Trophoblast cell (in vitro differentiated cells and primary cell): ENCODE data around the gene TNFSF13.

ENCODE experiments used
- DNase-seq, 2 donors: peaks; one replicate each; pipeline ENCODE4 v3.0.0-alpha.2; 2016
- H2AFZ ChIP-seq: 2 replicates; pipeline ENCODE4 v1.6.1; 2013; ENCODE audit warnings: low read length, moderate library complexity, mild to moderate bottlenecking; ENCODE audit not compliant: insufficient read depth, poor library complexity
- H2AK5ac ChIP-seq: 2 replicates; pipeline ENCODE4 v1.6.1; 2013; ENCODE audit warnings: mild to moderate bottlenecking, low read length
- H2BK120ac ChIP-seq: 2 replicates; pipeline ENCODE4 v1.6.1; 2013; ENCODE audit warnings: low read length, mild to moderate bottlenecking, moderate library complexity; ENCODE audit not compliant: insufficient read depth, poor library complexity
- H2BK12ac ChIP-seq: 2 replicates; pipeline ENCODE4 v1.6.1; 2013; ENCODE audit warnings: mild to moderate bottlenecking, low read length, moderate library complexity
- H2BK5ac ChIP-seq: 2 replicates; pipeline ENCODE4 v1.6.1; 2013; ENCODE audit warnings: low read length, low read depth, moderate library complexity, mild to moderate bottlenecking; ENCODE audit not compliant: poor library complexity
- H3K14ac ChIP-seq: 2 replicates; pipeline ENCODE4 v1.6.1; 2013; ENCODE audit warnings: mild to moderate bottlenecking, low read length
- H3K18ac ChIP-seq: 2 replicates; pipeline ENCODE4 v1.6.1; 2013; ENCODE audit warnings: mild to moderate bottlenecking, low read length
- H3K23ac ChIP-seq: 2 replicates; pipeline ENCODE4 v1.6.1; 2013; ENCODE audit warnings: low read length
- H3K27ac ChIP-seq: 2 replicates; pipeline ENCODE4 v1.5.1; 2013; ENCODE audit warnings: low read depth, mild to moderate bottlenecking, inconsistent platforms, low read length, moderate library complexity
- H3K27me3 ChIP-seq: 2 replicates; pipeline ENCODE4 v1.6.1; 2013; ENCODE audit warnings: inconsistent platforms, mild to moderate bottlenecking, low read length, moderate library complexity; ENCODE audit not compliant: insufficient read depth
- H3K36me3 ChIP-seq, 2 experiments: 1 replicate in 1 of 2; 2 replicates in 1 of 2; pipeline ENCODE4 v1.6.1; 2013; ENCODE audit warnings: low read length in 2 of 2, mild to moderate bottlenecking in 2 of 2, moderate library complexity in 1 of 2; ENCODE audit not compliant: insufficient read depth in 2 of 2, control insufficient read depth in 1 of 2
- H3K4ac ChIP-seq: 2 replicates; pipeline ENCODE4 v1.6.1; 2013; ENCODE audit warnings: low read depth, mild to moderate bottlenecking, low read length, moderate library complexity
- H3K4me1 ChIP-seq, 2 experiments: 1 replicate in 1 of 2; 2 replicates in 1 of 2; pipeline ENCODE4 v1.6.1; 2013; ENCODE audit warnings: low read length in 2 of 2, mild to moderate bottlenecking in 2 of 2, moderate library complexity in 1 of 2; ENCODE audit not compliant: insufficient read depth in 2 of 2, control insufficient read depth in 1 of 2
- H3K4me2 ChIP-seq: 2 replicates; pipeline ENCODE4 v1.6.1; 2013; ENCODE audit warnings: inconsistent platforms, mild to moderate bottlenecking, low read length, moderate library complexity
- H3K4me3 ChIP-seq: 2 replicates; pipeline ENCODE4 v1.5.1; 2013; ENCODE audit warnings: mild to moderate bottlenecking, low read depth, low read length, inconsistent platforms
- H3K79me1 ChIP-seq: one replicate; pipeline ENCODE4 v1.6.1; 2013; ENCODE audit warnings: low read length
- H3K79me2 ChIP-seq: 2 replicates; pipeline ENCODE4 v1.6.1; 2013; ENCODE audit warnings: low read length, mild to moderate bottlenecking; ENCODE audit not compliant: control insufficient read depth, insufficient read depth, poor library complexity
- H3K9ac ChIP-seq: 2 replicates; pipeline ENCODE4 v1.6.1; 2013; ENCODE audit warnings: mild to moderate bottlenecking, low read length
- H3K9me3 ChIP-seq: 2 replicates; pipeline ENCODE4 v1.6.1; 2013; ENCODE audit warnings: low read depth, mild to moderate bottlenecking, control low read depth, inconsistent platforms, low read length; ENCODE audit not compliant: insufficient read depth
- H4K12ac ChIP-seq: 2 replicates; pipeline ENCODE4 v1.6.1; 2013; ENCODE audit warnings: low read depth, mild to moderate bottlenecking, low read length, moderate library complexity
- H4K8ac ChIP-seq: 2 replicates; pipeline ENCODE4 v1.6.1; 2013; ENCODE audit warnings: low read depth, mild to moderate bottlenecking, low read length, moderate library complexity
- H4K91ac ChIP-seq: one replicate; pipeline ENCODE4 v1.6.1; 2013; ENCODE audit warnings: low read depth, mild to moderate bottlenecking, low read length, moderate library complexity
- WGBS: extraction: QIAGEN DNeasy Blood & Tissue Kit; methylation state at CpG from one replicate; pipeline ENCODE4 v1.1.7; 2013; ENCODE audit warnings: missing lambda C conversion rate; ENCODE audit not compliant: insufficient read length, insufficient coverage; ENCODE audit errors: extremely low coverage; 5-methylcytosine and 5-hydroxymethylcytosine counted together

The TNFSF13 gene

GRCh38 chr17:7576432-7576937 is 17.9 kb downstream of the TNFSF13 start:
- Histone ChIP-seq H3K9ac (no peak overlapping the region), H3K4ac (no peak overlapping the region), H3K4me2 (no peak overlapping the region), H3K36me3 (peaks cover 39 to 59% of the 10 kb centered on the region in 2 experiments), H3K14ac (no peak overlapping the region), H2AK5ac (no peak overlapping the region), H4K8ac (no peak overlapping the region), H4K91ac (no peak overlapping the region), H2AFZ (no peak overlapping the region), H3K27ac (no peak overlapping the region), H3K9me3 (peaks cover 4% of the 10 kb centered on the region), H3K4me1 (peaks cover 2 to 15% of the 10 kb centered on the region in 2 experiments), H2BK5ac (no peak overlapping the region), H3K18ac (no peak overlapping the region), H3K79me2 (peaks cover 14% of the 10 kb centered on the region), H3K23ac (no peak overlapping the region), H3K27me3 (no peaks in the 10 kb centered on the region), H2BK120ac (no peak overlapping the region), H2BK12ac (no peak overlapping the region), H3K79me1 (peaks cover 12% of the 10 kb centered on the region), H3K4me3 (no peak overlapping the region), H4K12ac (no peak overlapping the region)
- WGBS: no CpG with 5 or more reads among the region's 14 CpGs
- DNase-seq: no peak

DNA sequence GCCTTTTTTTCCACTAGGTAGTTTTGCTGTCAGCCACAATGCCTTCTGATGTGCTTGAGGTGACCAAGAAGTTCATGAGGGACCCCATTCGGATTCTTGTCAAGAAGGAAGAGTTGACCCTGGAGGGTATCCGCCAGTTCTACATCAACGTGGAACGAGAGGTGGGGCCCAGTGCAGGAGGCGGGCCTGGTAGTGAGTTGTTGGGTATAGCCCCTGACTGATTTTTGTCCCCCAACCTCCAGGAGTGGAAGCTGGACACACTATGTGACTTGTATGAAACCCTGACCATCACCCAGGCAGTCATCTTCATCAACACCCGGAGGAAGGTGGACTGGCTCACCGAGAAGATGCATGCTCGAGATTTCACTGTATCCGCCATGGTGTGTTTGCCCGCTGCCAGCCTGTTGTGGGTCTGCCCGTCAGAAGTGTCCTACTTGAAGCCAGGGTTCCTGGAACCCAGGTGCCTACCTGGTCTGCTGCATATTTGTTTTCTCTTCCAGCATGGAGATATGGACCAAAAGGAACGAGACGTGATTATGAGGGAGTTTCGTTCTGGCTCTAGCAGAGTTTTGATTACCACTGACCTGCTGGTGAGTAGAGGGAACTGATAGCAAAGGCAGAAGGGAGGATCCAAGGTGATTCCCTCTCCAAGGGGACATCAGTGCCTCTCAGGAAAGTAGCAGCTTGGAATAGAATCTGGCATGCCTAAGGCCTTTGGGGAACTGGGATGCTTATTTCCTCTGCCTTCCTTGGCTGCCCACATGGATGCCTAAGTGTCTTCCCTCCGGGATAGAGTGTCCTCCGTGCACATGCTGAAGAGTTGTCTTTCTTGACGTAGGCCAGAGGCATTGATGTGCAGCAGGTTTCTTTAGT is 19.0 kb downstream of the TNFSF13 start:
- no peak overlapping the region for H3K18ac ChIP-seq
- no peaks in the 10 kb centered on the region for H3K27me3 ChIP-seq
- H4K12ac ChIP-seq: no peak overlapping the region
- H3K14ac ChIP-seq: no peak overlapping the region
- no CpG with 5 or more reads among the region's 17 CpGs for WGBS
- no peak overlapping the region for H2BK120ac ChIP-seq
- H3K36me3 ChIP-seq: peaks cover 39 to 59% of the 10 kb centered on the region in 2 experiments
- H3K79me2 ChIP-seq: peaks cover 14% of the 10 kb centered on the region
- H3K4ac ChIP-seq: no peak overlapping the region
- H3K9ac ChIP-seq: no peak overlapping the region
- H4K91ac ChIP-seq: no peak overlapping the region
- no peak overlapping the region for H3K4me2 ChIP-seq
- DNase-seq: no peak
- H3K4me3 ChIP-seq: no peak overlapping the region
- no peak overlapping the region for H2BK5ac ChIP-seq
- H3K4me1 ChIP-seq: peaks cover 2 to 11% of the 10 kb centered on the region in 2 experiments
- H3K79me1 ChIP-seq: peaks cover 8% of the 10 kb centered on the region
- H3K23ac ChIP-seq: no peak overlapping the region
- peaks cover 4% of the 10 kb centered on the region for H3K9me3 ChIP-seq
- H2AFZ ChIP-seq: no peak overlapping the region
- no peak overlapping the region for H2AK5ac ChIP-seq
- no peak overlapping the region for H2BK12ac ChIP-seq
- H4K8ac ChIP-seq: no peak overlapping the region
- H3K27ac ChIP-seq: no peak overlapping the region

- Histone ChIP-seq H2BK120ac (no peak within 1 kb of the TSS), H4K8ac (peak within 1 kb of the TSS; percentile 15), H2AK5ac (no peak within 1 kb of the TSS), H3K4ac (no peak within 1 kb of the TSS), H3K36me3 (peaks cover 34 to 54% of the 10 kb centered on the region in 2 experiments), H3K4me1 (peaks cover 9 to 15% of the 10 kb centered on the region in 2 experiments), H3K27me3 (no peaks in the 10 kb centered on the region), H3K14ac (no peak within 1 kb of the TSS), H3K27ac (peak within 1 kb of the TSS; percentile 4), H4K12ac (peak within 1 kb of the TSS; percentile 9), H3K18ac (no peak within 1 kb of the TSS), H3K79me1 (peaks cover 12% of the 10 kb centered on the region), H3K23ac (no peak within 1 kb of the TSS), H2BK5ac (no peak within 1 kb of the TSS), H2AFZ (no peak within 1 kb of the TSS), H3K4me3 (no peak within 1 kb of the TSS), H3K9ac (no peak within 1 kb of the TSS), H3K79me2 (peaks cover 6% of the 10 kb centered on the region), H2BK12ac (no peak within 1 kb of the TSS), H4K91ac (no peak within 1 kb of the TSS), H3K9me3 (peaks cover 2% of the 10 kb centered on the region), H3K4me2 (no peak within 1 kb of the TSS)
- DNase-seq: peak; percentile 88 to 93
- no CpG with 5 or more reads among the region's 7 CpGs for WGBS
Measured at GRCh38 chr17:7579001-7579833, 20.7 kb downstream of the TNFSF13 start, which contains the start of gene CD68. CD68 (plus strand) TSS chr17:7579638; CDS start chr17:7579678, 40 bp downstream.

DNA sequence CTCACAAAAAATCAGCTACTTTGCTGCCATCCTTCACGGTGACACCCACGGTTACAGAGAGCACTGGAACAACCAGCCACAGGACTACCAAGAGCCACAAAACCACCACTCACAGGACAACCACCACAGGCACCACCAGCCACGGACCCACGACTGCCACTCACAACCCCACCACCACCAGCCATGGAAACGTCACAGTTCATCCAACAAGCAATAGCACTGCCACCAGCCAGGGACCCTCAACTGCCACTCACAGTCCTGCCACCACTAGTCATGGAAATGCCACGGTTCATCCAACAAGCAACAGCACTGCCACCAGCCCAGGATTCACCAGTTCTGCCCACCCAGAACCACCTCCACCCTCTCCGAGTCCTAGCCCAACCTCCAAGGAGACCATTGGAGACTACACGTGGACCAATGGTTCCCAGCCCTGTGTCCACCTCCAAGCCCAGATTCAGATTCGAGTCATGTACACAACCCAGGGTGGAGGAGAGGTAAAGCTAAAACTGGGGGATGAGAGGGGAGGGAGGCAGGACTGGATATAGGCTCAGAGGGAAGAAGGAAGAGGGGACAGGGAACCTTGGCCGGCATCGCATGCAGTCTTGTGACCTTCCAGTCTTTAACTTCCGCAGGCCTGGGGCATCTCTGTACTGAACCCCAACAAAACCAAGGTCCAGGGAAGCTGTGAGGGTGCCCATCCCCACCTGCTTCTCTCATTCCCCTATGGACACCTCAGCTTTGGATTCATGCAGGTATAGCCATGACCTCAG is 21.5 kb downstream of the TNFSF13 start:
- H3K23ac ChIP-seq: no peak overlapping the region
- H2BK12ac ChIP-seq: no peak overlapping the region
- peak in 1 of 2 donors; percentile 30 for DNase-seq
- H3K27ac ChIP-seq: peak overlapping the region; percentile 4
- H4K8ac ChIP-seq: peak overlapping the region; percentile 15
- no peak overlapping the region for H2BK120ac ChIP-seq
- H4K91ac ChIP-seq: no peak overlapping the region
- H2AK5ac ChIP-seq: no peak overlapping the region
- H3K9ac ChIP-seq: no peak overlapping the region
- no peak overlapping the region for H2BK5ac ChIP-seq
- no peak overlapping the region for H3K4ac ChIP-seq
- no peak overlapping the region for H3K14ac ChIP-seq
- peak overlapping the region; percentile 9 for H4K12ac ChIP-seq
- H3K27me3 ChIP-seq: no peaks in the 10 kb centered on the region
- WGBS: no CpG with 5 or more reads among the region's 12 CpGs
- H3K79me1 ChIP-seq: peaks cover 16% of the 10 kb centered on the region
- no peak overlapping the region for H3K4me2 ChIP-seq
- peaks cover 29 to 46% of the 10 kb centered on the region in 2 experiments for H3K36me3 ChIP-seq
- H3K4me1 ChIP-seq: peaks cover 11 to 13% of the 10 kb centered on the region in 2 experiments
- H2AFZ ChIP-seq: no peak overlapping the region
- peaks cover 2% of the 10 kb centered on the region for H3K9me3 ChIP-seq
- no peak overlapping the region for H3K4me3 ChIP-seq
- H3K79me2 ChIP-seq: peaks cover 8% of the 10 kb centered on the region
- H3K18ac ChIP-seq: no peak overlapping the region
